ENCODE data around the gene RNASE9. TPM values are rescaled to one million over a fixed set of nuclear protein-coding genes. Genes with fewer than 3 reads are reported as not detected.

Gene RNASE9
- total RNA-seq = not detected

GRCh38 chr14:20560961-20561360, at the start of gene RNASE9:
Gene RNASE9, minus strand, starts transcription at chr14:20561047.
- no peaks in the 10 kb centered on the region for H3K36me3 ChIP-seq
- no peaks in the 10 kb centered on the region for H3K4me1 ChIP-seq
- no peak within 1 kb of the TSS for H3K27ac ChIP-seq (replicated peaks in 1 of 4)
- DNase-seq (ENCODE audit: extremely low spot score) = no peak
- intact Hi-C loops (cut with DNase I) = no loop called here
- H3K27me3 ChIP-seq = no peaks in the 10 kb centered on the region
- WGBS = 88% methylated on average over 3 of the region's 3 CpGs
- H3K9me3 ChIP-seq = no peaks in the 10 kb centered on the region
- H3K4me3 ChIP-seq = no peak within 1 kb of the TSS
- TF ChIP-seq POLR2A (IDR thresholded peaks at IDR 0.05; ENCODE audit: low read depth) = no peak
- TF ChIP-seq EP300 (IDR thresholded peaks at IDR 0.05) = no peak
- no peak for TF ChIP-seq CTCF (IDR thresholded peaks at IDR 0.05)
- TF ChIP-seq POLR2AphosphoS5 (IDR thresholded peaks at IDR 0.05) = no peak

GRCh38 chr14:20610002-20610765, 49.3 kb upstream of the RNASE9 start:
- Histone ChIP-seq H3K4me1 (peaks cover 4 to 45% (median 31%) of the 10 kb centered on the region in 4 donors), H3K4me3 (peak overlapping the region; percentile 77 to 88 (median 80)), H3K36me3 (no peaks in the 10 kb centered on the region), H3K27me3 (no peaks in the 10 kb centered on the region), H3K27ac (replicated peaks in 1 of 4) (peak overlapping the region; percentile 75 to 83 (median 82)), H3K9me3 (no peaks in the 10 kb centered on the region)
- 8% methylated on average over 27 of the region's 27 CpGs for WGBS
- intact Hi-C loops (cut with DNase I) = loop anchor here (5.0 kb wide), 1 partner anchor 283 kb away; no protein-coding TSS in a partner anchor
- DNase-seq (ENCODE audit: extremely low spot score) = no peak
- TF ChIP-seq CTCF (IDR thresholded peaks at IDR 0.05) (no peak), POLR2AphosphoS5 (IDR thresholded peaks at IDR 0.05) (peak; percentile 16 to 55), EP300 (IDR thresholded peaks at IDR 0.05) (no peak)

- peak overlapping the region; percentile 77 to 88 (median 80) for H3K4me3 ChIP-seq
- WGBS = under 1% methylated on average over 44 of the region's 44 CpGs
- peak; percentile 96 for DNase-seq (ENCODE audit: extremely low spot score)
Measured at GRCh38 chr14:20609215-20610001, 48.6 kb upstream of the RNASE9 start.

More at GRCh38 chr14:20609215-20610001, 48.6 kb upstream of the RNASE9 start:
- TF ChIP-seq POLR2A (IDR thresholded peaks at IDR 0.05; ENCODE audit: low read depth) (no peak), EP300 (IDR thresholded peaks at IDR 0.05) (no peak), CTCF (IDR thresholded peaks at IDR 0.05) (peak; percentile 92 to 98 (median 94)), POLR2AphosphoS5 (IDR thresholded peaks at IDR 0.05) (peak in 1 of 2 donors; percentile 40)
- H3K27me3 ChIP-seq = no peaks in the 10 kb centered on the region
- H3K27ac ChIP-seq (replicated peaks in 1 of 4) = peak overlapping the region; percentile 75 to 83 (median 82)
- H3K9me3 ChIP-seq = no peaks in the 10 kb centered on the region
- H3K4me1 ChIP-seq = peaks cover 4 to 40% (median 26%) of the 10 kb centered on the region in 4 donors
- no peaks in the 10 kb centered on the region for H3K36me3 ChIP-seq
- intact Hi-C loops (cut with DNase I) = loop anchor here (5.0 kb wide), 3 partner anchors 77 to 282 kb away; partner anchors contain the start of gene TEP1

Data from esophagus muscularis mucosa (tissue), 4 donors.